DND-41 (cell line): Measurements from ENCODE around the gene SIGLEC7.
"Not testable (repeated sequence)": the region's sequence is repeated elsewhere in the genome, so short reads cannot be mapped to it uniquely, and the experiment has no call there.

ENCODE experiments used
- ATAC-seq: fragments of 200-7000 bp; cut with Tn5 transposase; 3 replicates; pipeline ENCODE4 v1.9.1; 2021; ENCODE audit warnings: low read depth; ENCODE audit not compliant: insufficient read depth
- DNase-seq: peaks from one replicate; pipeline ENCODE4 v3.0.0-alpha.2; 2020
- H2AFZ ChIP-seq: 2 replicates; pipeline ENCODE4 v1.6.0; 2012; ENCODE audit warnings: low read depth, low read length
- H3K27ac ChIP-seq: 2 replicates; pipeline ENCODE4 v1.5.1; 2012; ENCODE audit warnings: low read length, inconsistent platforms
- H3K27me3 ChIP-seq: fragments of 200-600 bp; sonication (generic); 2 replicates; pipeline ENCODE4 v1.6.0; 2012; ENCODE audit warnings: low read length, mild to moderate bottlenecking, inconsistent platforms; ENCODE audit not compliant: insufficient read depth, poor library complexity
- H3K36me3 ChIP-seq: 2 replicates; pipeline ENCODE4 v1.5.1; 2012; ENCODE audit warnings: low read length, inconsistent platforms; ENCODE audit not compliant: insufficient read depth
- H3K4me1 ChIP-seq: 2 replicates; pipeline ENCODE4 v1.5.1; 2012; ENCODE audit warnings: mild to moderate bottlenecking, low read length; ENCODE audit not compliant: insufficient read depth
- H3K4me2 ChIP-seq: 2 replicates; pipeline ENCODE4 v1.6.0; 2012; ENCODE audit warnings: mild to moderate bottlenecking, moderate library complexity, low read length, inconsistent platforms; ENCODE audit not compliant: insufficient read depth
- H3K4me3 ChIP-seq, 2 experiments: fragments of 200-600 bp in 1 of 2; shearing (Covaris generic) in 1 of 2; 2 replicates each; pipeline ENCODE4 v1.5.1; 2012 to 2016; ENCODE audit warnings: inconsistent platforms in 2 of 2, low read length in 2 of 2, mild to moderate bottlenecking in 2 of 2, low read depth in 1 of 2, moderate library complexity in 1 of 2
- H3K79me2 ChIP-seq: 2 replicates; pipeline ENCODE4 v1.6.0; 2012; ENCODE audit warnings: low read length, inconsistent platforms; ENCODE audit not compliant: insufficient read depth
- H3K9ac ChIP-seq: 2 replicates; pipeline ENCODE4 v1.6.0; 2012; ENCODE audit warnings: low read depth, mild to moderate bottlenecking, inconsistent platforms, low read length, moderate library complexity
- H3K9me3 ChIP-seq: 2 replicates; pipeline ENCODE4 v1.5.1; 2012; ENCODE audit warnings: low read length, moderate library complexity, mild to moderate bottlenecking, inconsistent platforms; ENCODE audit not compliant: insufficient read depth, severe bottlenecking
- H4K20me1 ChIP-seq: 2 replicates; pipeline ENCODE4 v1.6.0; 2012; ENCODE audit warnings: low read length; ENCODE audit not compliant: insufficient read depth
- CTCF ChIP-seq: IDR thresholded peaks from 2 replicates; pipeline ENCODE4 v1.5.1; 2012; ENCODE audit warnings: borderline replicate concordance, low read length, moderate library complexity, mild to moderate bottlenecking; ENCODE audit not compliant: poor library complexity, severe bottlenecking; ENCODE audit errors: extremely low read depth
- EZH2 ChIP-seq: IDR thresholded peaks from 3 replicates; pipeline ENCODE4 v1.6.1; 2012; ENCODE audit warnings: borderline replicate concordance, low read depth, mild to moderate bottlenecking, moderate library complexity, low read length, inconsistent platforms; ENCODE audit not compliant: severe bottlenecking

The SIGLEC7 gene

DNA sequence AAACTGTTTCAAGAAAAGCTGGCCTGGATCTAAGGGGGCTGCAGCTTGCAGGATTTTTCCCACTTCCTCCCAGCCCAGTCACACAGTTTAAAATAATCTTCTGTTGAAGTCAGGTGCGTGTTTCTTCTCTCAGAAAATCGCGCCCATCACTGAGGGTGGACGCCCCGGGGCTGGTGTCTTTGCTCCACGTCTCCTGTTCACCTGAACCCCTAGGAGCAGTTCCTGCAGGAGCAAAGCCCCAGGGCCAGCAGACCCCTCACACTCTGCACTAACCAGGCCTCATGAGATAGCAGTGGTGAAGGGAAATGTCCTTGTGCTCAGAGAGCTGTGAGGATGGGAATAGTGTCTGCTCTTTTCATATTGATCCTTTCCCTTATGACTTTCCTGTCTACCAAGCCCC is 920 bp upstream of the SIGLEC7 start:
- no peak overlapping the region for H3K27ac ChIP-seq
- H4K20me1 ChIP-seq = no peaks in the 10 kb centered on the region; the same call in 1 of the 2 replicates
- no peak for TF ChIP-seq CTCF
- no peak for TF ChIP-seq EZH2
- no peak overlapping the region for H3K4me3 ChIP-seq
- H3K36me3 ChIP-seq = no peaks in the 10 kb centered on the region
- peaks cover 8% of the 10 kb centered on the region for H3K27me3 ChIP-seq
- no peak overlapping the region for H3K9ac ChIP-seq
- no peak overlapping the region for H2AFZ ChIP-seq
- H3K79me2 ChIP-seq = no peaks in the 10 kb centered on the region
- no peak overlapping the region for H3K4me2 ChIP-seq
- no peaks in the 10 kb centered on the region for H3K9me3 ChIP-seq
- DNase-seq (no peak), ATAC-seq (no peak)
- H3K4me1 ChIP-seq = no peaks in the 10 kb centered on the region

- DNase-seq, H3K9ac ChIP-seq, H3K9me3 ChIP-seq, ATAC-seq, H4K20me1 ChIP-seq, H3K36me3 ChIP-seq, H3K4me1 ChIP-seq, H3K27me3 ChIP-seq, H3K27ac ChIP-seq, H3K4me3 ChIP-seq, H3K79me2 ChIP-seq, H3K4me2 ChIP-seq, H2AFZ ChIP-seq: not testable (repeated sequence)
Observed at GRCh38 chr19:51142809-51143475, 841 bp downstream of the SIGLEC7 start.

DNA sequence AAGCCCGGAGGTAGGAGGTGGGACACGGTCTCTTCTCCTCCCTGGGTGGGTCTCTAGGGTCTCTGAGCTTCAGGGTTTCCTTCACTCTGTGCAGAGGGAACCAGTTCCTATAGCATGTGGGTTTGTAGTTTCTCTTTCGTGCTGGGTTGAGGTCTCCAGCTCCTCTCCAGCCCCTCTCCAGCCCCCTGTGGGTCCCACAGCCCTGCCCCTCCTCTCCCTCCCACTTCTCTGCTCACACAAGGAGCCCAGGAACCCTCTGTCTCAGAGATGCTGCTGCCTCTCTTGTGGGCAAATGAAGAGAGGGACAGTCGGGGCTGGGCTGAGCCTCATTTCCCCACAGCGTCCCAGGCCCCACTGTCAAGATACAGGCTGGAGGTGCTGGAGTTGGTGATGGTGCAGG is 1.4 kb downstream of the SIGLEC7 start:
- no peak for TF ChIP-seq CTCF
- TF ChIP-seq EZH2 = no peak
- H3K4me3 ChIP-seq = no peak overlapping the region
- no peaks in the 10 kb centered on the region for H3K79me2 ChIP-seq
- H4K20me1 ChIP-seq = no peaks in the 10 kb centered on the region
- H3K36me3 ChIP-seq = no peaks in the 10 kb centered on the region
- H3K9me3 ChIP-seq = no peaks in the 10 kb centered on the region
- H3K4me2 ChIP-seq = no peak overlapping the region
- H3K27me3 ChIP-seq = peaks cover 8% of the 10 kb centered on the region
- no peak overlapping the region for H3K9ac ChIP-seq
- ATAC-seq (no peak), DNase-seq (no peak)
- no peak overlapping the region for H3K27ac ChIP-seq
- H3K4me1 ChIP-seq = no peaks in the 10 kb centered on the region
- H2AFZ ChIP-seq = no peak overlapping the region

GRCh38 chr19:51144482-51145045 is 2.5 kb downstream of the SIGLEC7 start:
- TF ChIP-seq EZH2 (no peak), CTCF (no peak)
- Histone ChIP-seq H3K4me2 (no peak overlapping the region), H2AFZ (no peak overlapping the region), H4K20me1 (no peaks in the 10 kb centered on the region), H3K4me3 (no peak overlapping the region), H3K36me3 (no peaks in the 10 kb centered on the region), H3K9me3 (no peaks in the 10 kb centered on the region), H3K9ac (no peak overlapping the region), H3K79me2 (no peaks in the 10 kb centered on the region), H3K4me1 (no peaks in the 10 kb centered on the region), H3K27ac (no peak overlapping the region), H3K27me3 (peaks cover 4% of the 10 kb centered on the region)
- ATAC-seq (no peak), DNase-seq (no peak)
